Mucosa of gallbladder (tissue), 1 donor: ENCODE measurements around the gene CCNY. TPM values are rescaled to one million over a fixed set of nuclear protein-coding genes. Genes with fewer than 3 reads are reported as not detected.
"Not testable (repeated sequence)": the region's sequence is repeated elsewhere in the genome, so short reads cannot be mapped to it uniquely, and the experiment has no call there.

Source experiments
- DNase-seq: peaks from one replicate; pipeline ENCODE4 v3.0.0-alpha.2; 2020; ENCODE audit warnings: low spot score
- total RNA-seq: library from RNA; stranded (reverse); gene quantifications from one replicate; pipeline ENCODE4 v1.2.1, GENCODE V29; 2021
- donor health status: DM: no; HTN: no; CAD: no.

CCNY gene
- total RNA-seq, 1 donor from 2014 or later: 69.3 TPM

GRCh38 chr10:35384265-35384868 is 48.1 kb downstream of the CCNY start:
- DNase-seq: no peak

- peak; percentile 52 for DNase-seq
These were observed 50.4 kb downstream of the CCNY start for GRCh38 chr10:35386594-35387174.

- peak; percentile 30 for DNase-seq
These were observed 51.5 kb downstream of the CCNY start for GRCh38 chr10:35387768-35388167.

- DNase-seq: no peak
These were observed 51.9 kb downstream of the CCNY start for GRCh38 chr10:35388197-35388596.

- no peak for DNase-seq
These were observed 52.4 kb downstream of the CCNY start for GRCh38 chr10:35388682-35389081.

GRCh38 chr10:35390161-35390840 is 54.0 kb downstream of the CCNY start:
- DNase-seq: no peak

- DNase-seq: no peak
These were observed 54.5 kb downstream of the CCNY start for GRCh38 chr10:35390843-35391152.

- no peak for DNase-seq
These were observed 55.0 kb downstream of the CCNY start for GRCh38 chr10:35391153-35391953.

GRCh38 chr10:35391954-35392262 is 55.6 kb downstream of the CCNY start:
- DNase-seq: no peak

GRCh38 chr10:35392482-35393228 is 56.3 kb downstream of the CCNY start:
- no peak for DNase-seq

- peak; percentile 47 for DNase-seq
These were observed 58.1 kb downstream of the CCNY start for GRCh38 chr10:35394411-35394851.

- no peak for DNase-seq
These were observed 58.6 kb downstream of the CCNY start for GRCh38 chr10:35394934-35395333.

- no peak for DNase-seq
These were observed 60.5 kb downstream of the CCNY start for GRCh38 chr10:35396560-35397434.

- no peak for DNase-seq
These were observed 61.6 kb downstream of the CCNY start for GRCh38 chr10:35397953-35398352.

- DNase-seq: no peak
These were observed 62.0 kb downstream of the CCNY start for GRCh38 chr10:35398355-35398754.

GRCh38 chr10:35398908-35399307 is 62.6 kb downstream of the CCNY start:
- DNase-seq: no peak

- no peak for DNase-seq
These were observed 63.2 kb downstream of the CCNY start for GRCh38 chr10:35399414-35400009.

- no peak for DNase-seq
These were observed 64.4 kb downstream of the CCNY start for GRCh38 chr10:35400595-35401268.

GRCh38 chr10:35403491-35403890 is 67.2 kb downstream of the CCNY start:
- not testable (repeated sequence) for DNase-seq

- peak; percentile 25 for DNase-seq
These were observed 67.8 kb downstream of the CCNY start for GRCh38 chr10:35404077-35404476.
